ENCODE data around the gene CFAP46. TPM values are rescaled to one million over a fixed set of nuclear protein-coding genes. Genes with fewer than 3 reads are reported as not detected.

Gene CFAP46
- total and polyA plus RNA-seq, 12 donors = 0.15 to 5.5 (median 1.1) TPM; not detected in 3

DNA sequence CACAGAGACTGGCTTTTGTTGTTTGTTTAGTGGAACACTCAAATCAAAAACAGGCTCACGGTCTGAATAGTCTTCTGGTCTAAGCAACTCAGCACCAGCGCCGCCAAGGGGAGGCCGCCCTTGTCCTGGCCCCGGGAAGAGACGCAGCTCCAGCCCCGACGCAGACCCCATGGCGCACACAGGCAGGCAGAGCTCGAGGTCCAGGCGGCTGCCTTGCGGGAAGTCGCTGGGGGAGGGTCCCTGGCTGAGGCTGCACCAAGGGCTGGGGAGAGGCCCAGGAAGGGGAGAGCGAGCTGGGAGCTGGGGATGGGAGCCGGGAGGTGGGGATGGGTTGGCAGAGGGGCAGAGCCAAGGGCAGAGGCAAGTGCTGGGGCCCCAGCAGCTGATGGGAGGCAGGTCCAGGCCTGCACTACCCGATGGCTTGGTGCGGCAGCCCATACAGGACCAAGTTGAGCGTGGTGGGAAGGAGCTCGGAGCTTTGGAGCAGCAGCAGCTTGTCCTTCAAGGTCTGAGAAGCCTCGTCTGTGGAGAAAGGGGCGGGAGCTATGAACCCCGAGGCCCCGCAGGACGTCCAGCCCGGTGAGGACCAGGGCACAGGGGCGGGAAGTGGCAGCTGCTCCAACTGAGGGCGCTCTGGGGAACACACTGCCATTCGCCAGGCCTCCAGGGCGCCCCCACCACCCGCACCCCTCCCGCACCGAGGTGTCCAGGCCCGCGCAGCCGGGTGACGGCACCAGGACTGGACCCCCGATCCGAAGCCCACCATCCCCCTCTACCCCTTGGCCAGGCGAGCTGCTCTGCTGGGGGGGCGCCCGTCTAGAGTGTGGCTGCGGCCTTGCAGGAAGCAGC lies 133.8 kb downstream of the CFAP46 start:
- H3K36me3 ChIP-seq (replicated peaks in 1 of 2) = no peaks in the 10 kb centered on the region

DNA sequence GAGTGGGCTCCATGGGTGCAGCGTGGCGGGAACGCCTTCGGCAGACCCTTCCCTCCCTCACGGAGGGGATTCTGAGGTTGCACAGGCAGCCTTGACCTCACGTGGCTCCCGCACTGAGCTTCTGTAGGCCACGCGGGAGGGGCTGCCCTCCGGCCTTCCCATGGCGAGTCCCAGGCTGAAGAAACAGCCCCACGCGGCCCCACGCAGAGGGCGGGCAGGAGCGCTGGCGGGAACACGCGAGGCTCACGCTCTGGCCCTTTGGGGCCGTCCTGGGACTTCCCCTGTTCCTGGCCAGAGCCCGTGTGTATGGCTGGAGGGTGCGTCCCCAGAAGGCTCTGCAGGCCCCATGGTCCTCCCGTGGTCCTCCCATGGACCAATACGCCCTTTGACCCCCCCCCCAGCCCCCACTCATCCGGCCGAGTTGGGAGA lies 134.7 kb downstream of the CFAP46 start:
- intact Hi-C loops (cut with DNase I) = no loop called here
- 86 to 92% (median 87%) methylated on average over 2 to 27 of the region's 27 CpGs for WGBS, 4 donors
- TF ChIP-seq, protein P1, sequence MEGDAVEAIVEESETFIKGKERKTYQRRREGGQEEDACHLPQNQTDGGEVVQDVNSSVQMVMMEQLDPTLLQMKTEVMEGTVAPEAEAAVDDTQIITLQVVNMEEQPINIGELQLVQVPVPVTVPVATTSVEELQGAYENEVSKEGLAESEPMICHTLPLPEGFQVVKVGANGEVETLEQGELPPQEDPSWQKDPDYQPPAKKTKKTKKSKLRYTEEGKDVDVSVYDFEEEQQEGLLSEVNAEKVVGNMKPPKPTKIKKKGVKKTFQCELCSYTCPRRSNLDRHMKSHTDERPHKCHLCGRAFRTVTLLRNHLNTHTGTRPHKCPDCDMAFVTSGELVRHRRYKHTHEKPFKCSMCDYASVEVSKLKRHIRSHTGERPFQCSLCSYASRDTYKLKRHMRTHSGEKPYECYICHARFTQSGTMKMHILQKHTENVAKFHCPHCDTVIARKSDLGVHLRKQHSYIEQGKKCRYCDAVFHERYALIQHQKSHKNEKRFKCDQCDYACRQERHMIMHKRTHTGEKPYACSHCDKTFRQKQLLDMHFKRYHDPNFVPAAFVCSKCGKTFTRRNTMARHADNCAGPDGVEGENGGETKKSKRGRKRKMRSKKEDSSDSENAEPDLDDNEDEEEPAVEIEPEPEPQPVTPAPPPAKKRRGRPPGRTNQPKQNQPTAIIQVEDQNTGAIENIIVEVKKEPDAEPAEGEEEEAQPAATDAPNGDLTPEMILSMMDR (IDR thresholded peaks at IDR 0.05) = no peak
- TF ChIP-seq POLR2A (IDR thresholded peaks at IDR 0.05) = no peak

More for the DNA sequence above, 133.8 kb downstream of the CFAP46 start:
- no peak overlapping the region for H3K27ac ChIP-seq
- H3K4me3 ChIP-seq = no peak overlapping the region
- no peaks in the 10 kb centered on the region for H3K27me3 ChIP-seq
- TF ChIP-seq, protein P1 (IDR thresholded peaks at IDR 0.05) = no peak
- TF ChIP-seq POLR2A (IDR thresholded peaks at IDR 0.05) = no peak
- 52 to 65% (median 63%) methylated on average over 17 to 42 of the region's 42 CpGs for WGBS, 4 donors
- DNase-seq = peak in 1 of 7 donors; percentile 9
- no peaks in the 10 kb centered on the region for H3K4me1 ChIP-seq (replicated peaks in 1 of 2)
- intact Hi-C loops (cut with DNase I) = no loop called here
- H3K9me3 ChIP-seq (replicated peaks in 1 of 3) = no peaks in the 10 kb centered on the region

DNA sequence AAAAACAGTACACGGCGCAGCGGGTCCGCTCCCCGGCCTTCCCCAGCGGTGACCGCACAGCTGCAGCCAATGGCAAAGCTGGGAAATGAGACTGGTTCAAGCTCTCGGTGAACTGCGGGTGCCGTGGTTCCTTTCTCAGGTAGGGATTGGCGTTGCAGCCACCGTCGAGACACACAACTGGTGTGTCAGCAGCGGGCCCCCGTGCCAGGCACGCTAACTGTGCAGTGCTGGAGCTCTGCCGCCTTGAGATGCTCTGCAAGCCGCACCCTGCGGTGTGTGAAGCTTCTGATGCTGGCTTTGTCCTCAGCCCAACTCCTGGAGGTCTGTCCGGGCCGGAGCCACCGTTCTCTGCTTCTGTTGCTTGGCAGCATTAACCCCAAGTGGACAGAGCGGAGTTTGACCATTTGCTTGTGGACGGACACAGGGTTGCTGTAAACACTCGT lies 135.8 kb downstream of the CFAP46 start:
- no peak overlapping the region for H3K27ac ChIP-seq
- H3K4me3 ChIP-seq = no peak overlapping the region
- H3K4me1 ChIP-seq (replicated peaks in 1 of 2) = no peaks in the 10 kb centered on the region
- intact Hi-C loops (cut with DNase I) = no loop called here
- no peaks in the 10 kb centered on the region for H3K9me3 ChIP-seq (replicated peaks in 1 of 3)
- no peaks in the 10 kb centered on the region for H3K27me3 ChIP-seq
- TF ChIP-seq, protein P1 (IDR thresholded peaks at IDR 0.05) = no peak
- no peak for TF ChIP-seq POLR2A (IDR thresholded peaks at IDR 0.05)
- no peaks in the 10 kb centered on the region for H3K36me3 ChIP-seq (replicated peaks in 1 of 2)
- no peak for DNase-seq
- WGBS, 4 donors = 80 to 85% (median 84%) methylated on average over 15 to 25 of the region's 25 CpGs

More for the DNA sequence above, 134.7 kb downstream of the CFAP46 start:
- Histone ChIP-seq H3K4me1 (replicated peaks in 1 of 2) (no peaks in the 10 kb centered on the region), H3K9me3 (replicated peaks in 1 of 3) (no peaks in the 10 kb centered on the region), H3K27me3 (no peaks in the 10 kb centered on the region), H3K36me3 (replicated peaks in 1 of 2) (no peaks in the 10 kb centered on the region), H3K27ac (no peak overlapping the region), H3K4me3 (no peak overlapping the region)
- DNase-seq = peak in 1 of 7 donors; percentile 8

- Histone ChIP-seq H3K36me3 (replicated peaks in 1 of 2) (no peaks in the 10 kb centered on the region), H3K27me3 (no peaks in the 10 kb centered on the region), H3K4me1 (replicated peaks in 1 of 2) (no peaks in the 10 kb centered on the region), H3K4me3 (no peak overlapping the region), H3K9me3 (replicated peaks in 1 of 3) (no peaks in the 10 kb centered on the region), H3K27ac (no peak overlapping the region)
- TF ChIP-seq POLR2A (IDR thresholded peaks at IDR 0.05) = no peak
- no peak for DNase-seq
- intact Hi-C loops (cut with DNase I) = no loop called here
- 58 to 76% (median 71%) methylated on average over 7 of the region's 7 CpGs for WGBS, 4 donors
Measured at GRCh38 chr10:132806110-132806509, 136.3 kb downstream of the CFAP46 start.

All from adrenal gland (tissue), 12 donors.